ENCODE measurements around the gene ALKBH2. TPM values are rescaled to one million over a fixed set of nuclear protein-coding genes. Genes with fewer than 3 reads are reported as not detected.

The ALKBH2 gene
- total and polyA plus RNA-seq, 2 of the 8 experiments (the other 6 are each of a cell fraction or from before 2014, with no cell fraction given) = 19.1 to 22.5 TPM

DNA sequence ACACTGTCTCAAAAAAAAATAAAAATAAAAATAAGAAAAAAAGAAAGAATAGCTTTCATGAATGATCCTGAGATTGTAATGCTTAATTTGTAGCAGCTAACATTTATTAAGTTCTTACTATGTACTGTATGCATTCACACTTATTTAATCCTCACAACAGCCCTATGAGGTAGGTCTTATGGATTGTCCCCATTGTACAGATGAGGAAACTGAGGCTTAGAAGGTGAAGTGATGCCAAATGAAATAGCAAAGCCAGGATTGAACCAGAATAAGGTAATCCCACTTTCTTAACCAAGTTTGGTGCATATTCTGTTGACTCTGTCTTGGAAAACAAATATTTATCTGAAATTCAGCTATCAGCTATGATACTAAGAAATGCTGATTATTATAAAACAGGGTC, 38.8 kb downstream of the ALKBH2 start:
- no peaks in the 10 kb centered on the region for H3K79me1 ChIP-seq (ENCODE audit: low read depth, low read length)
- H3K18ac ChIP-seq (ENCODE audit: extremely low read depth, low read length) = no peak overlapping the region
- no peaks in the 10 kb centered on the region for H4K20me1 ChIP-seq (replicated peaks in 1 of 2; ENCODE audit: control insufficient read depth in 1 of 2, insufficient read depth in 2 of 2, low read length in 2 of 2)
- H3K14ac ChIP-seq (ENCODE audit: insufficient read length) = no peak overlapping the region
- no peak for FAIRE-seq
- H3K4me3 ChIP-seq (ENCODE audit: extremely low read depth in 1 of 4, insufficient read depth in 2 of 4, low read depth in 3 of 4, low read length in 4 of 4) = no peak overlapping the region
- no peak overlapping the region for H2BK120ac ChIP-seq (replicated peaks; ENCODE audit: low read depth, low read length)
- H2AK5ac ChIP-seq (ENCODE audit: low read depth, low read length) = no peak overlapping the region
- no peak overlapping the region for H2BK20ac ChIP-seq (ENCODE audit: low read length)
- H3K9ac ChIP-seq (replicated peaks in 1 of 4; ENCODE audit: extremely low read depth in 1 of 4, low read depth in 3 of 4, low read length in 3 of 4) = no peak overlapping the region
- no peak overlapping the region for H2BK5ac ChIP-seq (ENCODE audit: low read depth, low read length)
- no peak overlapping the region for H2AFZ ChIP-seq (ENCODE audit: low read length)
- no peak overlapping the region for H2BK12ac ChIP-seq (ENCODE audit: low read depth, low read length)
- TF ChIP-seq YY1 (IDR thresholded peaks at IDR 0.05; ENCODE audit: low read depth, low read length) (no peak), CHD1 (IDR thresholded peaks at IDR 0.05; ENCODE audit: low read depth, low read length) (no peak), EGR1 (IDR thresholded peaks at IDR 0.05; ENCODE audit: borderline replicate concordance, low read depth, low read length) (no peak), ATF3 (IDR thresholded peaks at IDR 0.05; ENCODE audit: insufficient read depth, low read depth, low read length) (no peak), SP1 (IDR thresholded peaks at IDR 0.05; ENCODE audit: low read depth, low read length) (no peak), PHF8 (conservative IDR thresholded peaks at IDR 0.05; ENCODE audit: low read depth, low read length) (no peak), EP300 (IDR thresholded peaks at IDR 0.05; ENCODE audit: borderline replicate concordance in 1 of 2, low read depth in 2 of 2, low read length in 2 of 2) (no peak), JUN (IDR thresholded peaks at IDR 0.05; ENCODE audit: low read depth, low read length) (no peak), MAFK (IDR thresholded peaks at IDR 0.05; ENCODE audit: low read depth, low read length) (no peak), SIRT6 (IDR thresholded peaks at IDR 0.05; ENCODE audit: low read length) (no peak), ZNF274 (IDR thresholded peaks at IDR 0.05; ENCODE audit: borderline replicate concordance, extremely low read depth, low read length) (no peak), TAF7 (optimal IDR thresholded peaks at IDR 0.05; ENCODE audit: borderline replicate concordance, low read depth, low read length) (no peak), NANOG (IDR thresholded peaks at IDR 0.05; ENCODE audit: insufficient read depth, low read depth, low read length, poor library complexity, severe bottlenecking) (no peak), HDAC2 (IDR thresholded peaks at IDR 0.05; ENCODE audit: borderline replicate concordance in 1 of 2, low read depth in 2 of 2, low read length in 2 of 2) (no peak)
- H3K27ac ChIP-seq (ENCODE audit: low read depth, low read length) = no peak overlapping the region
- H3K4me2 ChIP-seq (ENCODE audit: insufficient read depth in 1 of 2, low read depth in 2 of 2, low read length in 2 of 2) = no peak overlapping the region
- POLR2A ChIA-PET (ENCODE audit: partially characterized antibody) = interaction anchor here (1.5 kb wide), 1 partner anchor 41 kb away, joined by 4 read pairs; no protein-coding TSS in a partner anchor
- no peaks in the 10 kb centered on the region for H3K27me3 ChIP-seq (replicated peaks in 1 of 4; ENCODE audit: control insufficient read depth in 3 of 4, extremely low read depth in 1 of 4, insufficient read depth in 3 of 4, low read length in 3 of 4)
- H2BK15ac ChIP-seq (ENCODE audit: low read length) = no peak overlapping the region
- H3K56ac ChIP-seq (replicated peaks; ENCODE audit: insufficient read length, low read depth, low read length) = no peak overlapping the region
- DNase-seq (ENCODE audit: low read depth in 1 of 2, low spot score in 2 of 2) = no peak
- H3K4ac ChIP-seq (replicated peaks; ENCODE audit: insufficient read length, low read depth, low read length) = no peak overlapping the region
- H3K23me2 ChIP-seq (ENCODE audit: low read depth, low read length) = no peaks in the 10 kb centered on the region
- no peaks in the 10 kb centered on the region for H3K36me3 ChIP-seq (ENCODE audit: control insufficient read depth in 2 of 4, insufficient read depth in 4 of 4, low read length in 3 of 4)
- H4K8ac ChIP-seq (ENCODE audit: extremely low read depth, insufficient read depth, low read length) = no peak overlapping the region
- no peak overlapping the region for H4K91ac ChIP-seq (replicated peaks; ENCODE audit: insufficient read length, low read length)
- H4K5ac ChIP-seq (ENCODE audit: insufficient read length, low read depth, low read length) = no peak overlapping the region
- no peaks in the 10 kb centered on the region for H3K9me3 ChIP-seq (ENCODE audit: insufficient read depth in 2 of 2, low read depth in 1 of 2, low read length in 1 of 2)
- no peak overlapping the region for H3K23ac ChIP-seq (ENCODE audit: insufficient read length)
- no peaks in the 10 kb centered on the region for H3K79me2 ChIP-seq (ENCODE audit: control insufficient read depth in 1 of 2, insufficient read depth in 2 of 2, low read length in 2 of 2)
- no peaks in the 10 kb centered on the region; a peak in 1 of 7 replicates for H3K4me1 ChIP-seq (replicated peaks in 1 of 4; ENCODE audit: control insufficient read depth in 3 of 4, insufficient read depth in 4 of 4, low read length in 3 of 4)
- CTCF ChIA-PET (ENCODE audit: partially characterized antibody) = interaction anchor here (0.8 to 1.9 kb wide), 3 partner anchors 13 to 171 kb away, joined by 3 to 6 read pairs (median 4); no protein-coding TSS in a partner anchor

All from H1 (cell line).